ENCODE data around the gene BEST4. TPM values are rescaled to one million over a fixed set of nuclear protein-coding genes. Genes with fewer than 3 reads are reported as not detected.
"Not testable (repeated sequence)": the region's sequence is repeated elsewhere in the genome, so short reads cannot be mapped to it uniquely, and the experiment has no call there.

The BEST4 gene
- total and polyA plus RNA-seq, 4 experiments from 2014 or later: 0.20 to 1.6 (median 1.2) TPM; not detected in 1

DNA sequence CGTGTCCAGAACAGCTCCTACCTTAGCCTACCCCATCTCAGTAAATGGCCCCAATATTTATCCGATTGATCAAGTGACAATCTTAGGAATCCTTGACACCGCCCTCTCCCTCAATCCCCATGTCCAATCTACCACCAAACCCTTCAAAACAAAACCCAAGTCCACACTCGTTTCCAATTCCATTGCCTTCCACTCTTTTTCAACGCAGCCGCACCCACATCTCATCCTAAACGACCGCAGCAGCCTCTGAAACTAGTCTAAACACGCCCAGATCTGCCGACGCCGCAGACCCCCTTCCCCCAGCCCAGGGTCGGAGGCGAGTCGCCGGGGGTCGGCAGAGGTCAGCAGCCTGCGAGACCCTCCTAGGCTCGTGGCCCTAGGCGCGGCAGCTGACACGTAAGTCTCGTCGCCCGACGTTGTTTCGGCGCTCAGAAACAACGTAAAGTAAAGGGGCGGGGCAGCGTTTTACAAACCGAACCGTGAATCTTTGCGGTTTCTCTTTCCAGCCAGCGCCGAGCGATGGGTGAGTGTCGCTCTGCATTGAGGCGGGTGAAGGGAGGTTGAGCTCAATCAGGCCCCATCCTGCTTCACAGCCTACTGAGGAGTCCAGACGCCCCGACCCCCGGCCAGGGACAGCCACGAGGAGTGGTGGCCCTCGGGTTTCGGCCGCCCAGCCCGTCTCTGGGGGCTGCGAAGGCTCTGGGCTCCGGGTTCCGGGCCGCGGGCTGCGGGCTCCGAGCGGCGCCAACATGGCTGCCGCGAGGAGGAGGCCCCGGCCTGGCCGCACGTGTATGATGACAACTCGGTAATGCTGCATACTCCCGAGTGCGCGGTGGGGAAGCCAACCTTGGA, 12.7 kb downstream of the BEST4 start, which contains the start of gene RPS8:
Gene RPS8, plus strand, starts transcription at position 463 of the 852 bp plus-strand sequence. Its CDS starts 57 bp downstream, at position 520.
- Mint-ChIP-seq H3K36me3 (peaks cover 22 to 47% of the 10 kb centered on the region in 2 donors), H3K4me3 (peak within 1 kb of the TSS; percentile 89 to 98 (median 94)), H3K9me3 (no peaks in the 10 kb centered on the region), H3K27me3 (no peaks in the 10 kb centered on the region), H3K27ac (peak within 1 kb of the TSS; percentile 82 to 99 (median 98)), H3K4me1 (peaks cover 20 to 56% (median 27%) of the 10 kb centered on the region in 4 donors)
- intact Hi-C loops (cut with micrococcal nuclease): loop anchor here (1.0 kb wide), 4 partner anchors 9 to 211 kb away; partner anchors contain the start of genes EIF2B3, KIF2C and RNU5D-1
- Histone ChIP-seq H3K4me1 (ENCODE audit: insufficient read depth, low read length) (peaks cover 25% of the 10 kb centered on the region), H3K27me3 (ENCODE audit: insufficient read depth, low read length) (no peaks in the 10 kb centered on the region), H3K4me3 (ENCODE audit: low read length in 2 of 2) (peak within 1 kb of the TSS; percentile 87 to 88), H3K9me3 (ENCODE audit: control insufficient read depth in 1 of 2, low read length in 2 of 2) (no peaks in the 10 kb centered on the region), H3K27ac (ENCODE audit: low read depth, low read length) (peak within 1 kb of the TSS; percentile 78), H3K36me3 (ENCODE audit: insufficient read depth, low read length) (peaks cover 21% of the 10 kb centered on the region)
- ChIA-PET POLR2A (ENCODE audit: partially characterized antibody) (interaction anchor here (0.6 to 5.4 kb wide), 49 partner anchors 9 to 1472 kb away, joined by 3 to 126 read pairs (median 5); partner anchors contain the start of genes AKR1A1, ARMH1, BEST4 and BTBD19), CTCF (ENCODE audit: partially characterized antibody) (interaction anchor here (0.5 to 6.1 kb wide), 13 partner anchors 8 to 784 kb away, joined by 3 to 53 read pairs (median 4); partner anchors contain the start of genes BEST4, EIF2B3 and RNU5D-1)
- peak; percentile 89 to 92 (median 91) for DNase-seq

DNA sequence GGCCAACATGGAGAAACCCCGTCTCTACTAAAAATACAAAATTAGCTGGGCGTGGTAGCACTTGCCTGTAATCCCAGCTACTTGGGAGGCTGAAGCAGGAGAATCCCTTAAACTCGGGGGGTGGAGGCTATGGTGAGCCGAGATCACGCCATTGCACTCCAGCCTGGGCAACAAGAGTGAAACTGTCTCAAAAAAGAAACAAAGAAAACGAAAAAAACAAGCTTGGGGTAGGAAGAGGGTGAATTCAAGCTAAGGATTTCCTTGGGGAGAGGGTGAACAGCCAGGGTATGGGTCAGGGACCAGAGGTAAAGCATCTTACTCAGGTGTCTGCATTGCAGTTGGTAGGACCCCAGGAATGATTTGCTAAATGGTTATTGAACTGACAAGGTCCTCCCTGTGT, 21.5 kb downstream of the BEST4 start:
- H3K4me3 Mint-ChIP-seq; H3K36me3 ChIP-seq (ENCODE audit: insufficient read depth, low read length); H3K9me3 ChIP-seq (ENCODE audit: control insufficient read depth in 1 of 2, low read length in 2 of 2); DNase-seq; H3K27me3 ChIP-seq (ENCODE audit: insufficient read depth, low read length); H3K36me3 Mint-ChIP-seq; H3K9me3 Mint-ChIP-seq; H3K4me3 ChIP-seq (ENCODE audit: low read length in 2 of 2); intact Hi-C loops (cut with micrococcal nuclease); H3K4me1 ChIP-seq (ENCODE audit: insufficient read depth, low read length); H3K27me3 Mint-ChIP-seq; H3K27ac ChIP-seq (ENCODE audit: low read depth, low read length); H3K4me1 Mint-ChIP-seq: not testable (repeated sequence)
- H3K27ac Mint-ChIP-seq: peak overlapping the region in 1 of 7 donors; percentile 52
- ChIA-PET POLR2A (ENCODE audit: partially characterized antibody) (interaction anchor here (1.0 to 2.8 kb wide), 4 partner anchors 9 to 54 kb away, joined by 3 to 16 read pairs (median 5); partner anchors contain the start of genes RNU5D-1 and RPS8), CTCF (ENCODE audit: partially characterized antibody) (interaction anchor here (1.1 kb wide), 1 partner anchor 67 kb away, joined by 3 read pairs; no protein-coding TSS in a partner anchor)

DNA sequence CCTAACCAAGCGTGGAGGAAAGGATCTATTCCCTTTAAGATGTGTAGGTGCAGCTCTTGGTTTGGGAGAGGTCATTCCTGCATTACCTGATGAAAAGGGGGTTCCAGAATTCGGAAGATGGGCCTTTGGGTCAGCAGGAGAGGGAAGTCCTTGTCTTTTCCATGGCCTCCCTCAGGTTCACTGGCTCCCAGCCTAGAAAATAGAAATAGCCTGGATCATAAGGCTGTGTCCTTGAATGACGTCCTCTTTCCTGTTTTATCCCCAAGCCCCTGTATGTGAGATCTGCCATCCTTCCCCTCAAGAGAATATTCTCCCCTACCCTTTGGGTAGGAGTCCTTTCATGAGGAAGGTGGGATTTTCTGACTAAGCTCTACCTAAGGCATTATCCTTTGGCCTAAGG, 27.1 kb downstream of the BEST4 start:
- no peaks in the 10 kb centered on the region for H3K27me3 Mint-ChIP-seq
- H3K27ac Mint-ChIP-seq: no peak overlapping the region
- H3K9me3 Mint-ChIP-seq: no peaks in the 10 kb centered on the region
- no peaks in the 10 kb centered on the region for H3K36me3 Mint-ChIP-seq
- Histone ChIP-seq H3K27ac (ENCODE audit: low read depth, low read length) (no peak overlapping the region), H3K4me3 (ENCODE audit: low read length in 2 of 2) (no peak overlapping the region), H3K9me3 (ENCODE audit: control insufficient read depth in 1 of 2, low read length in 2 of 2) (no peaks in the 10 kb centered on the region), H3K4me1 (ENCODE audit: insufficient read depth, low read length) (no peaks in the 10 kb centered on the region), H3K36me3 (ENCODE audit: insufficient read depth, low read length) (no peaks in the 10 kb centered on the region), H3K27me3 (ENCODE audit: insufficient read depth, low read length) (no peaks in the 10 kb centered on the region)
- H3K4me1 Mint-ChIP-seq: peaks cover 0 to 4% (median 2%) of the 10 kb centered on the region in 4 donors
- no peak for DNase-seq
- no peak overlapping the region for H3K4me3 Mint-ChIP-seq
- intact Hi-C loops (cut with micrococcal nuclease): no loop called here
- CTCF ChIA-PET (ENCODE audit: partially characterized antibody): no interaction called here
- POLR2A ChIA-PET (ENCODE audit: partially characterized antibody): interaction anchor here (0.8 to 1.4 kb wide), 3 partner anchors 11 to 30 kb away, joined by 3 to 7 read pairs (median 3); partner anchors contain the start of gene RPS8

DNA sequence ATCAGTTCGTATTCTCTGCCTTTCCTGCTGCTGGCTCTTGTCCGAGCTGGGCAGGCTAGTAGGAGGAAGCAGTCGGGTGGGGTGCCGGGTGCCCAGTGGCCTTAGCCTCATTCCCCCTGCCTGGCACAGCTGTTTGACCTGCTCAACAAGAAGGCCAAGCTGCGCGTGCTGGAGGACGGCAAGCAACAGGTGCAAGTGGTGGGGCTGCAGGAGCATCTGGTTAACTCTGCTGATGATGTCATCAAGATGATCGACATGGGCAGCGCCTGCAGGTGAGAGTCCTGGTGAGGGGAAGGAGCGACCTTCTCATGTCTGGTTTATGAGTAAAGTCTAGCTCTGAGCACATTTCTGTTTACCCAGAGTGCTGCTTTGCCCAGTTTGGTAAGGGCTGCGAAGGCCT, 28.9 kb downstream of the BEST4 start:
- H3K9me3 Mint-ChIP-seq: no peaks in the 10 kb centered on the region

DNA sequence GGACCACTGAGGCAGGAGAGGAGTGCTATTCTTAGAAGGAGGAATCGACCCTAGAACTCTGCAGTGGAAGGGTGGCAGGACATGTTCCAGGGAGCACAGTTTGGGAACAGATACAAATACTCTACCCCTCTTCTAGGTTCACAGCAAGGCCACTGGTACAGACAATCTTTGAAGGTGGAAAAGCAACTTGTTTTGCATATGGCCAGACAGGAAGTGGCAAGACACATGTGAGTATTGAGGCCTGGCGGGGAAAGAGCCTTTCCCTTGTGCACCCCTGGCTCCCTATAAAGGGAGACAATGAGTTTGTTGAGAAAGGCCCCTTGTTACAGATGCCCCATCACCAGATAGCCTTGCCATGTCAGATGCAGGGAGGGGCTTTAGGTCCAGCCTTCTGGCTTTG, 30.6 kb downstream of the BEST4 start:
- peak overlapping the region in 1 of 7 donors; percentile 12 for H3K27ac Mint-ChIP-seq
- no peak overlapping the region for H3K4me3 Mint-ChIP-seq

More for the DNA sequence above, 28.9 kb downstream of the BEST4 start:
- Histone ChIP-seq H3K4me3 (ENCODE audit: low read length in 2 of 2) (no peak overlapping the region), H3K4me1 (ENCODE audit: insufficient read depth, low read length) (no peaks in the 10 kb centered on the region), H3K9me3 (ENCODE audit: control insufficient read depth in 1 of 2, low read length in 2 of 2) (no peaks in the 10 kb centered on the region), H3K27me3 (ENCODE audit: insufficient read depth, low read length) (no peaks in the 10 kb centered on the region), H3K27ac (ENCODE audit: low read depth, low read length) (no peak overlapping the region), H3K36me3 (ENCODE audit: insufficient read depth, low read length) (no peaks in the 10 kb centered on the region)
- no peak for DNase-seq
- ChIA-PET CTCF (ENCODE audit: partially characterized antibody) (interaction anchor here (0.7 kb wide), 1 partner anchor 9 kb away, joined by 3 read pairs; no protein-coding TSS in a partner anchor), POLR2A (ENCODE audit: partially characterized antibody) (interaction anchor here (1.1 to 1.3 kb wide), 2 partner anchors 16 to 17 kb away, joined by 3 to 4 read pairs; partner anchors contain the start of gene RPS8)
- Mint-ChIP-seq H3K36me3 (no peaks in the 10 kb centered on the region), H3K27ac (no peak overlapping the region), H3K4me1 (peaks cover 0 to 4% (median 2%) of the 10 kb centered on the region in 4 donors), H3K4me3 (no peak overlapping the region), H3K27me3 (no peaks in the 10 kb centered on the region)
- intact Hi-C loops (cut with micrococcal nuclease): no loop called here

DNA sequence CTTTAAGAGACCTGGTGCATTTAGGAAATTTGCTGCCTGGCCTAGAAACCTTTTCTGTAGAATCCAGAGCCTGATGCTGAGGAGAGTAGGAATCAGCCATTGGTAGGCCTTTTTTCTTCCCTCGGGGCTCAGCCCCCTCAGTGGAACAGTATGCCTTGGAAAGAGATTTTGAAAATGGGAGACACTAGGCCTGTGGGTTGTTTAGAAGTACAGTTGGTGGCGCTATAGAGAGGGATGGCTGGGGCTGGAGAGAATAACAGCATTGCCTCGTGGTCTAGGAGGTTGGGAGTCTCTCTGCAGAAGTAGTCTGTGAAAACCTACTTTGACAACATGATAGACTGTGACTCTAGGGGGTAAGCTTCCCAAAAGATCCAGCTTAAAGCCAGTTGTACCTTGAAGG, 40.1 kb downstream of the BEST4 start:
- H3K36me3 Mint-ChIP-seq: no peaks in the 10 kb centered on the region
- H3K4me3 Mint-ChIP-seq: no peak overlapping the region
- Histone ChIP-seq H3K36me3 (ENCODE audit: insufficient read depth, low read length) (no peaks in the 10 kb centered on the region), H3K27me3 (ENCODE audit: insufficient read depth, low read length) (no peaks in the 10 kb centered on the region), H3K9me3 (ENCODE audit: control insufficient read depth in 1 of 2, low read length in 2 of 2) (no peaks in the 10 kb centered on the region), H3K27ac (ENCODE audit: low read depth, low read length) (no peak overlapping the region), H3K4me3 (ENCODE audit: low read length in 2 of 2) (no peak overlapping the region), H3K4me1 (ENCODE audit: insufficient read depth, low read length) (peaks cover 6% of the 10 kb centered on the region)
- POLR2A ChIA-PET (ENCODE audit: partially characterized antibody): interaction anchor here (0.6 to 2.1 kb wide), 3 partner anchors 16 to 238 kb away, joined by 3 to 8 read pairs (median 3); partner anchors contain the start of gene RNU5D-1
- no peaks in the 10 kb centered on the region for H3K9me3 Mint-ChIP-seq
- no peaks in the 10 kb centered on the region for H3K27me3 Mint-ChIP-seq
- peak overlapping the region in 2 of 7 donors; percentile 26 to 57 for H3K27ac Mint-ChIP-seq
- CTCF ChIA-PET (ENCODE audit: partially characterized antibody): interaction anchor here (1.1 to 4.9 kb wide), 3 partner anchors 16 to 38 kb away, joined by 3 to 20 read pairs (median 4); partner anchors contain the start of gene RNU5D-1
- H3K4me1 Mint-ChIP-seq: peaks cover 0 to 10% (median 4%) of the 10 kb centered on the region in 4 donors
- intact Hi-C loops (cut with micrococcal nuclease): no loop called here
- no peak for DNase-seq

More for the DNA sequence above, 30.6 kb downstream of the BEST4 start:
- DNase-seq: no peak
- Histone ChIP-seq H3K4me1 (ENCODE audit: insufficient read depth, low read length) (no peaks in the 10 kb centered on the region), H3K27ac (ENCODE audit: low read depth, low read length) (no peak overlapping the region), H3K4me3 (ENCODE audit: low read length in 2 of 2) (no peak overlapping the region), H3K27me3 (ENCODE audit: insufficient read depth, low read length) (no peaks in the 10 kb centered on the region), H3K36me3 (ENCODE audit: insufficient read depth, low read length) (no peaks in the 10 kb centered on the region), H3K9me3 (ENCODE audit: control insufficient read depth in 1 of 2, low read length in 2 of 2) (no peaks in the 10 kb centered on the region)
- Mint-ChIP-seq H3K27me3 (no peaks in the 10 kb centered on the region), H3K4me1 (peaks cover 0 to 4% (median 2%) of the 10 kb centered on the region in 4 donors), H3K36me3 (no peaks in the 10 kb centered on the region), H3K9me3 (no peaks in the 10 kb centered on the region)
- intact Hi-C loops (cut with micrococcal nuclease): no loop called here
- CTCF ChIA-PET (ENCODE audit: partially characterized antibody): no interaction called here
- POLR2A ChIA-PET (ENCODE audit: partially characterized antibody): no interaction called here
